ENCODE data around the gene GDI1.

GDI1 gene

GRCh38 chrX:154413142-154413541 is 23.8 kb upstream of the GDI1 start:
- TF ChIP-seq ZNF274 (IDR thresholded peaks at IDR 0.05; ENCODE audit: low read depth, low read length) (no peak), YY1 (IDR thresholded peaks at IDR 0.05; ENCODE audit: insufficient read depth, insufficient read length) (no peak), SUZ12 (IDR thresholded peaks at IDR 0.05; ENCODE audit: extremely low read depth, insufficient read depth, insufficient read length) (no peak)
- DNase-seq (ENCODE audit: low read depth, low spot score) = no peak

GRCh38 chrX:154417157-154417556 is 19.8 kb upstream of the GDI1 start:
- TF ChIP-seq SUZ12 (IDR thresholded peaks at IDR 0.05; ENCODE audit: extremely low read depth, insufficient read depth, insufficient read length) (no peak), ZNF274 (IDR thresholded peaks at IDR 0.05; ENCODE audit: low read depth, low read length) (no peak), YY1 (IDR thresholded peaks at IDR 0.05; ENCODE audit: insufficient read depth, insufficient read length) (no peak)
- no peak overlapping the region for H3K9ac ChIP-seq (ENCODE audit: insufficient read length, low read depth)

More at GRCh38 chrX:154413142-154413541, 23.8 kb upstream of the GDI1 start:
- Histone ChIP-seq H3K36me3 (ENCODE audit: insufficient read depth, insufficient read length, low read length) (peaks cover 6% of the 10 kb centered on the region), H3K9me3 (ENCODE audit: insufficient read depth, low read length) (no peaks in the 10 kb centered on the region), H3K4me1 (ENCODE audit: insufficient read depth, insufficient read length) (peaks cover 1% of the 10 kb centered on the region), H3K4me3 (ENCODE audit: insufficient read length, low read depth) (no peak overlapping the region), H3K27me3 (ENCODE audit: insufficient read depth, insufficient read length) (no peaks in the 10 kb centered on the region), H3K9ac (ENCODE audit: insufficient read length, low read depth) (no peak overlapping the region)

GRCh38 chrX:154419189-154419588 is 17.8 kb upstream of the GDI1 start:
- DNase-seq (ENCODE audit: low read depth, low spot score) = no peak
- Histone ChIP-seq H3K27me3 (ENCODE audit: insufficient read depth, insufficient read length) (no peaks in the 10 kb centered on the region), H3K4me3 (ENCODE audit: insufficient read length, low read depth) (no peak overlapping the region), H3K36me3 (ENCODE audit: insufficient read depth, insufficient read length, low read length) (no peaks in the 10 kb centered on the region), H3K9me3 (ENCODE audit: insufficient read depth, low read length) (no peaks in the 10 kb centered on the region), H3K9ac (ENCODE audit: insufficient read length, low read depth) (no peak overlapping the region), H3K4me1 (ENCODE audit: insufficient read depth, insufficient read length) (no peaks in the 10 kb centered on the region)
- TF ChIP-seq ZNF274 (IDR thresholded peaks at IDR 0.05; ENCODE audit: low read depth, low read length) (no peak), SUZ12 (IDR thresholded peaks at IDR 0.05; ENCODE audit: extremely low read depth, insufficient read depth, insufficient read length) (no peak), YY1 (IDR thresholded peaks at IDR 0.05; ENCODE audit: insufficient read depth, insufficient read length) (no peak)

More at GRCh38 chrX:154417157-154417556, 19.8 kb upstream of the GDI1 start:
- Histone ChIP-seq H3K36me3 (ENCODE audit: insufficient read depth, insufficient read length, low read length) (peaks cover 6% of the 10 kb centered on the region), H3K4me3 (ENCODE audit: insufficient read length, low read depth) (no peak overlapping the region), H3K9me3 (ENCODE audit: insufficient read depth, low read length) (no peaks in the 10 kb centered on the region), H3K4me1 (ENCODE audit: insufficient read depth, insufficient read length) (no peaks in the 10 kb centered on the region), H3K27me3 (ENCODE audit: insufficient read depth, insufficient read length) (no peaks in the 10 kb centered on the region)
- no peak for DNase-seq (ENCODE audit: low read depth, low spot score)

- no peak overlapping the region for H3K4me3 ChIP-seq (ENCODE audit: insufficient read length, low read depth)
- no peak overlapping the region for H3K9ac ChIP-seq (ENCODE audit: insufficient read length, low read depth)
- no peak for TF ChIP-seq SUZ12 (IDR thresholded peaks at IDR 0.05; ENCODE audit: extremely low read depth, insufficient read depth, insufficient read length)
- TF ChIP-seq YY1 (IDR thresholded peaks at IDR 0.05; ENCODE audit: insufficient read depth, insufficient read length) = no peak
- TF ChIP-seq ZNF274 (IDR thresholded peaks at IDR 0.05; ENCODE audit: low read depth, low read length) = no peak
- no peak for DNase-seq (ENCODE audit: low read depth, low spot score)
- no peaks in the 10 kb centered on the region for H3K9me3 ChIP-seq (ENCODE audit: insufficient read depth, low read length)
- H3K27me3 ChIP-seq (ENCODE audit: insufficient read depth, insufficient read length) = no peaks in the 10 kb centered on the region
- no peaks in the 10 kb centered on the region for H3K36me3 ChIP-seq (ENCODE audit: insufficient read depth, insufficient read length, low read length)
- no peaks in the 10 kb centered on the region for H3K4me1 ChIP-seq (ENCODE audit: insufficient read depth, insufficient read length)
Observed at GRCh38 chrX:154419688-154420401, 17.1 kb upstream of the GDI1 start.

- H3K27me3 ChIP-seq (ENCODE audit: insufficient read depth, insufficient read length) = no peaks in the 10 kb centered on the region
- H3K4me3 ChIP-seq (ENCODE audit: insufficient read length, low read depth) = no peak overlapping the region
- no peaks in the 10 kb centered on the region for H3K4me1 ChIP-seq (ENCODE audit: insufficient read depth, insufficient read length)
- TF ChIP-seq ZNF274 (IDR thresholded peaks at IDR 0.05; ENCODE audit: low read depth, low read length) (no peak), SUZ12 (IDR thresholded peaks at IDR 0.05; ENCODE audit: extremely low read depth, insufficient read depth, insufficient read length) (no peak), YY1 (IDR thresholded peaks at IDR 0.05; ENCODE audit: insufficient read depth, insufficient read length) (no peak)
- no peaks in the 10 kb centered on the region for H3K36me3 ChIP-seq (ENCODE audit: insufficient read depth, insufficient read length, low read length)
- no peak overlapping the region for H3K9ac ChIP-seq (ENCODE audit: insufficient read length, low read depth)
- no peaks in the 10 kb centered on the region for H3K9me3 ChIP-seq (ENCODE audit: insufficient read depth, low read length)
- DNase-seq (ENCODE audit: low read depth, low spot score) = no peak
Observed at GRCh38 chrX:154420402-154420756, 16.6 kb upstream of the GDI1 start.

GRCh38 chrX:154426916-154427770 is 9.8 kb upstream of the GDI1 start:
- TF ChIP-seq SUZ12 (IDR thresholded peaks at IDR 0.05; ENCODE audit: extremely low read depth, insufficient read depth, insufficient read length) = no peak
- no peak for TF ChIP-seq YY1 (IDR thresholded peaks at IDR 0.05; ENCODE audit: insufficient read depth, insufficient read length)
- Histone ChIP-seq H3K9ac (ENCODE audit: insufficient read length, low read depth) (no peak overlapping the region), H3K27me3 (ENCODE audit: insufficient read depth, insufficient read length) (no peaks in the 10 kb centered on the region), H3K36me3 (ENCODE audit: insufficient read depth, insufficient read length, low read length) (no peaks in the 10 kb centered on the region), H3K4me1 (ENCODE audit: insufficient read depth, insufficient read length) (peaks cover 3% of the 10 kb centered on the region), H3K4me3 (ENCODE audit: insufficient read length, low read depth) (no peak overlapping the region), H3K9me3 (ENCODE audit: insufficient read depth, low read length) (no peaks in the 10 kb centered on the region)
- DNase-seq (ENCODE audit: low read depth, low spot score) = no peak
